ENCODE measurements around the gene DESI2.

DESI2 gene

GRCh38 chr1:244652623-244653438 is at the start of gene DESI2:
DESI2 (plus strand) TSS chr1:244653126; CDS start chr1:244653314, 188 bp downstream.
- Histone ChIP-seq H3K9me3 (ENCODE audit: control insufficient read depth, insufficient read depth, low read depth, low read length) (no peaks in the 10 kb centered on the region), H3K4me1 (ENCODE audit: control insufficient read depth, insufficient read depth, low read length) (peaks cover 23% of the 10 kb centered on the region), H3K4me3 (ENCODE audit: low read depth, low read length) (peak within 1 kb of the TSS; percentile 79), H3K27me3 (ENCODE audit: control insufficient read depth, insufficient read depth, low read length) (no peaks in the 10 kb centered on the region), H3K27ac (ENCODE audit: low read depth, low read length) (peak within 1 kb of the TSS; percentile 85), H3K9ac (ENCODE audit: low read length) (peak within 1 kb of the TSS; percentile 84), H3K36me3 (ENCODE audit: control insufficient read depth, insufficient read depth, low read length) (peaks cover 14% of the 10 kb centered on the region)

GRCh38 chr1:244603498-244603897 is 49.4 kb upstream of the DESI2 start:
- H3K4me3 ChIP-seq (ENCODE audit: low read depth, low read length), result no peak overlapping the region

GRCh38 chr1:244605835-244606370 is 47.0 kb upstream of the DESI2 start:
- H3K27me3 ChIP-seq (ENCODE audit: control insufficient read depth, insufficient read depth, low read length), result no peaks in the 10 kb centered on the region
- H3K36me3 ChIP-seq (ENCODE audit: control insufficient read depth, insufficient read depth, low read length), result no peaks in the 10 kb centered on the region
- no peaks in the 10 kb centered on the region for H3K9me3 ChIP-seq (ENCODE audit: control insufficient read depth, insufficient read depth, low read depth, low read length)
- no peak overlapping the region for H3K27ac ChIP-seq (ENCODE audit: low read depth, low read length)
- peaks cover 4% of the 10 kb centered on the region for H3K4me1 ChIP-seq (ENCODE audit: control insufficient read depth, insufficient read depth, low read length)
- no peak overlapping the region for H3K4me3 ChIP-seq (ENCODE audit: low read depth, low read length)
- H3K9ac ChIP-seq (ENCODE audit: low read length), result no peak overlapping the region

More at GRCh38 chr1:244603498-244603897, 49.4 kb upstream of the DESI2 start:
- Histone ChIP-seq H3K27ac (ENCODE audit: low read depth, low read length) (no peak overlapping the region), H3K27me3 (ENCODE audit: control insufficient read depth, insufficient read depth, low read length) (no peaks in the 10 kb centered on the region), H3K4me1 (ENCODE audit: control insufficient read depth, insufficient read depth, low read length) (peaks cover 1% of the 10 kb centered on the region), H3K36me3 (ENCODE audit: control insufficient read depth, insufficient read depth, low read length) (no peaks in the 10 kb centered on the region), H3K9me3 (ENCODE audit: control insufficient read depth, insufficient read depth, low read depth, low read length) (no peaks in the 10 kb centered on the region), H3K9ac (ENCODE audit: low read length) (no peak overlapping the region)

DNA sequence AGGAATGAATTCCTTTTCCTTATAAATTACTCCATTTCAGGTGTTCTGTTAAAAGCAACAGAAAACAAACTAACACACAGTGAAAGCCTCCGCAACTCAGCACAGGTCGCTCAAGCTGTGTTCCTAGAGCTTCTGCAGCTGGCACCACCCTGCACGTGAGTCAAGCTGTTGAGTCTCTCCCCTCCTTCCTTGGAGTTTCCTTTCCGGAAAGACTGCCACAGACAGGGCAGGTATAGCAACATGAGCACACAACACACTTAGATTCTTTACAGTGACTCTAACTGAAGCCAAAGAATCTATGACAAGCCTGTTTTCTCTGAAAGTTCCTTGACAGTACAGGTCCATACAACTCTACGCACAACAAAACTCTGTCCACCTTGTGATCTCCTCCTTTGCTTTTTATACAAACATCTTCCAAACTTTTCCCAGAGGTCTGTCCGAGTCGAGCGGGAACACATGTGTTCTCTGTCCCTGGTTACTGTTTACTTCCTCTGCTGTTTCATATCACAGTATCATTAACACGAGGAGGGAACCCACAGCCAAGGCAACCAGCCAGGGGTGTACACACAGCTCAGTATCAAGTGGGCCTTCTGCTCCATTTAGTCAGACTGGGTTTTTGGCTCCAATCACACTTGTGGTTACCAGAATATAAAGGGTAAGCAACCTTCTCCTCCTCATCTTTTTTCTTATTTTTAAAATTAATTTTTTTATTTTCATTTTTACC is 38.7 kb upstream of the DESI2 start:
- Histone ChIP-seq H3K4me3 (ENCODE audit: low read depth, low read length) (no peak overlapping the region), H3K9me3 (ENCODE audit: control insufficient read depth, insufficient read depth, low read depth, low read length) (peaks cover 3% of the 10 kb centered on the region; the same call in 1 of the 2 replicates), H3K27me3 (ENCODE audit: control insufficient read depth, insufficient read depth, low read length) (no peaks in the 10 kb centered on the region), H3K27ac (ENCODE audit: low read depth, low read length) (no peak overlapping the region), H3K36me3 (ENCODE audit: control insufficient read depth, insufficient read depth, low read length) (no peaks in the 10 kb centered on the region), H3K9ac (ENCODE audit: low read length) (no peak overlapping the region), H3K4me1 (ENCODE audit: control insufficient read depth, insufficient read depth, low read length) (peaks cover 5% of the 10 kb centered on the region; the same call in 1 of the 2 replicates)

DNA sequence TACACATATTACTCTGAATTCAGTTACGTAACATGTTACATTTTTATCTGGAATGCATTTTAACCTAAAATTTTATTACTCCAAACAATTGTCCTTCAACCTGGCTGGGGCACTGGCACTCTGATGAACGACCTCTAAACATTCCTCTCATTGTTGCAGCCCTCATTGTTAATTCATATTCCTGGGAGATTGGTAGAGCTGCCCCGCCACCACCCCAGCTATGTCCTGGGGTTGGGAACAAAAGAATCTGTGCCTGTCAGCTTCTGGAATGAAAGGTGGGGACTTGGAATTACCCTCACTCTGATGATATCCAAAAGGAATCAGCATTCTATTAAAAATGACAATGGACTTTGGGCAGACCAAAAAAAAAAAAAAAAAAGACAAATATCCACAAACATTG is 38.0 kb upstream of the DESI2 start:
- Histone ChIP-seq H3K27ac (ENCODE audit: low read depth, low read length) (no peak overlapping the region), H3K9me3 (ENCODE audit: control insufficient read depth, insufficient read depth, low read depth, low read length) (peaks cover 3% of the 10 kb centered on the region; the same call in 1 of the 2 replicates), H3K27me3 (ENCODE audit: control insufficient read depth, insufficient read depth, low read length) (no peaks in the 10 kb centered on the region), H3K4me3 (ENCODE audit: low read depth, low read length) (no peak overlapping the region), H3K36me3 (ENCODE audit: control insufficient read depth, insufficient read depth, low read length) (no peaks in the 10 kb centered on the region), H3K4me1 (ENCODE audit: control insufficient read depth, insufficient read depth, low read length) (peaks cover 5% of the 10 kb centered on the region; the same call in 1 of the 2 replicates), H3K9ac (ENCODE audit: low read length) (no peak overlapping the region)

DNA sequence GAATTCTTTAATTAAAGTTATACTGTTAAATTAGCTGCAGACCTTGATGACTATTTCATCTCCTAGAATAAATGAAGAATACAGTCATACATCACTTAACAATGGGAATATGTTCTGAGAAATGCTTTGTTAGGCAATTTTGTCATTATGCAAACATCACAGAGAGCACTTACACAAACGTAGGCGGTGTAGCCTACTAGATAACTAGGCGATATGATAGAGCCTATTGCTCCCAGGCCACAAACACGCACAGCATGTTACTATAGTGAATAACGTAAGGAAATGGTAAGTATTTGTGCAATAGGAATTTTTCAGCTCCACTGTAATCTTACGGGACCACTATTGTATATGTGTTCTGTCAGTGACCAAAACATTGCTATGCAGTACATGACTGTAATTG is 37.6 kb upstream of the DESI2 start:
- Histone ChIP-seq H3K27me3 (ENCODE audit: control insufficient read depth, insufficient read depth, low read length) (no peaks in the 10 kb centered on the region), H3K9me3 (ENCODE audit: control insufficient read depth, insufficient read depth, low read depth, low read length) (peaks cover 3% of the 10 kb centered on the region; the same call in 1 of the 2 replicates), H3K4me3 (ENCODE audit: low read depth, low read length) (no peak overlapping the region), H3K36me3 (ENCODE audit: control insufficient read depth, insufficient read depth, low read length) (no peaks in the 10 kb centered on the region), H3K9ac (ENCODE audit: low read length) (no peak overlapping the region), H3K27ac (ENCODE audit: low read depth, low read length) (no peak overlapping the region), H3K4me1 (ENCODE audit: control insufficient read depth, insufficient read depth, low read length) (peaks cover 5% of the 10 kb centered on the region; the same call in 1 of the 2 replicates)

GRCh38 chr1:244626709-244627108 is 26.2 kb upstream of the DESI2 start:
- Histone ChIP-seq H3K36me3 (ENCODE audit: control insufficient read depth, insufficient read depth, low read length) (no peaks in the 10 kb centered on the region), H3K27ac (ENCODE audit: low read depth, low read length) (no peak overlapping the region), H3K9ac (ENCODE audit: low read length) (no peak overlapping the region), H3K4me1 (ENCODE audit: control insufficient read depth, insufficient read depth, low read length) (no peaks in the 10 kb centered on the region), H3K27me3 (ENCODE audit: control insufficient read depth, insufficient read depth, low read length) (no peaks in the 10 kb centered on the region), H3K9me3 (ENCODE audit: control insufficient read depth, insufficient read depth, low read depth, low read length) (no peaks in the 10 kb centered on the region), H3K4me3 (ENCODE audit: low read depth, low read length) (no peak overlapping the region)

DNA sequence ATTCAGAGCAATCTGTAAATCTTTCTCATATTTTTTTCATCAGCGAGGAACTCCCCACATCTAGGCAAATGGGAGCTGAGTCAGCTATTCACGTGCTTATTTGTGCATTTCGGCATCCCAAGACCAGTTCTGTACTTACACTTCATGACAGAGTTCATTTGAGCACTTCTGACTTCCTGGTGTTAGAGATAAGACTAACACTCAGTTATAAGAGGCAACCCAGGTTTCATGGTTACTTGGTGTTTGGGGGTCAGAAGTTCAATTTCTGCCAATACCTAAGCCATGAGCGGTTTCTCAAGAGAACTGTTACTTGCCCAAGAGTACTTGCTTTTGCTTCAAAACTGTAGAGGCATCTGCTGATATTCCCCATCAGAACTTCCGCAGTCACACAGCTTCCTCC is 24.1 kb upstream of the DESI2 start:
- H3K36me3 ChIP-seq (ENCODE audit: control insufficient read depth, insufficient read depth, low read length), result no peaks in the 10 kb centered on the region
- H3K4me1 ChIP-seq (ENCODE audit: control insufficient read depth, insufficient read depth, low read length), result no peaks in the 10 kb centered on the region
- H3K4me3 ChIP-seq (ENCODE audit: low read depth, low read length), result no peak overlapping the region
- H3K9me3 ChIP-seq (ENCODE audit: control insufficient read depth, insufficient read depth, low read depth, low read length), result no peaks in the 10 kb centered on the region
- H3K27ac ChIP-seq (ENCODE audit: low read depth, low read length), result no peak overlapping the region
- no peak overlapping the region for H3K9ac ChIP-seq (ENCODE audit: low read length)
- H3K27me3 ChIP-seq (ENCODE audit: control insufficient read depth, insufficient read depth, low read length), result no peaks in the 10 kb centered on the region

GRCh38 chr1:244633140-244633539 is 19.8 kb upstream of the DESI2 start:
- no peak overlapping the region for H3K9ac ChIP-seq (ENCODE audit: low read length)
- no peaks in the 10 kb centered on the region for H3K9me3 ChIP-seq (ENCODE audit: control insufficient read depth, insufficient read depth, low read depth, low read length)
- H3K4me1 ChIP-seq (ENCODE audit: control insufficient read depth, insufficient read depth, low read length), result peaks cover 5% of the 10 kb centered on the region; the same call in 1 of the 2 replicates
- no peaks in the 10 kb centered on the region for H3K27me3 ChIP-seq (ENCODE audit: control insufficient read depth, insufficient read depth, low read length)
- H3K36me3 ChIP-seq (ENCODE audit: control insufficient read depth, insufficient read depth, low read length), result no peaks in the 10 kb centered on the region
- no peak overlapping the region for H3K4me3 ChIP-seq (ENCODE audit: low read depth, low read length)
- no peak overlapping the region for H3K27ac ChIP-seq (ENCODE audit: low read depth, low read length)

DNA sequence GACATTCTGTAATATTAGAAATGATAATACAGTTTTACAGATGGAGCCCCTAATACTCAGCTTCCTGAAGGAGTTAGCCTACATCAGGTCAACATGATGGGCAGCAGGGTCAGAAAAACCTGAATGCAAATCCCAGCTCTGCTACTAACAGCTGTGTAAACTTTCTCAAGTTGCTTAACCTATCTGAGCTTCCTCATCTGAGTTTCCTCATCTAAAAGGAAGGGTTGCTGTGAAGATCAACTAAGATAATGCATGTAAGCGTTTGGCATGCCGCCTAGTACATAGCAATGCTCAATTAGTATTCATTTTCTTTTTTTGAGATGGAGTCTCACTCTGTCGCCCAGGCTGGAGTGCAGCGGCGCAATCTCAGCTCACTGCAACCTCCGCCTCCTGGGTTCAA is 18.4 kb upstream of the DESI2 start:
- Histone ChIP-seq H3K4me3 (ENCODE audit: low read depth, low read length) (no peak overlapping the region), H3K9ac (ENCODE audit: low read length) (no peak overlapping the region), H3K36me3 (ENCODE audit: control insufficient read depth, insufficient read depth, low read length) (no peaks in the 10 kb centered on the region), H3K9me3 (ENCODE audit: control insufficient read depth, insufficient read depth, low read depth, low read length) (no peaks in the 10 kb centered on the region), H3K27ac (ENCODE audit: low read depth, low read length) (no peak overlapping the region), H3K4me1 (ENCODE audit: control insufficient read depth, insufficient read depth, low read length) (peaks cover 5% of the 10 kb centered on the region; the same call in 1 of the 2 replicates), H3K27me3 (ENCODE audit: control insufficient read depth, insufficient read depth, low read length) (no peaks in the 10 kb centered on the region)
